ENCODE results near the gene ZNF366. TPM values are rescaled to one million over a fixed set of nuclear protein-coding genes. Genes with fewer than 3 reads are reported as not detected.

The ZNF366 gene
- total RNA-seq, 1 experiment from 2014 or later = 0.17 TPM

- 0 out of 2 replicates have a peak, but pooled peaks cover 5% of the 10 kb centered on the region for H3K9me3 ChIP-seq (ENCODE audit: insufficient read depth, low read depth)
- intact Hi-C loops (cut with micrococcal nuclease; ENCODE audit: unreplicated experiment) = loop anchor here (10.0 kb wide), 1 partner anchor 264 kb away; the partner anchor contains the start of gene TNPO1
- H3K4me1 ChIP-seq (replicated peaks; ENCODE audit: insufficient read depth) = 0 out of 2 replicates have a peak, but pooled peaks cover 3% of the 10 kb centered on the region
- DNase-seq = no peak
- H3K27me3 ChIP-seq (ENCODE audit: insufficient read depth, low read depth) = no peaks in the 10 kb centered on the region
- no peaks in the 10 kb centered on the region for H3K9me2 ChIP-seq (ENCODE audit: insufficient read depth)
- H4K20me1 ChIP-seq (ENCODE audit: insufficient read depth) = no peaks in the 10 kb centered on the region
- ChIA-PET POLR2A (ENCODE audit: unreplicated experiment) (interaction anchor here (0.7 kb wide), 1 partner anchor 240 kb away, joined by 5 read pairs; no protein-coding TSS in a partner anchor), CTCF (no interaction called here)
- no peaks in the 10 kb centered on the region; the same call in 1 of the 2 replicates for H3F3A ChIP-seq (ENCODE audit: insufficient read depth, low read depth)
- BruUV-seq (replicated peaks) = no TSS peak
- H3K36me3 ChIP-seq (ENCODE audit: low read depth) = no peaks in the 10 kb centered on the region
- H3K79me2 ChIP-seq (ENCODE audit: low read depth) = no peaks in the 10 kb centered on the region
- H3K27ac ChIP-seq = no peak overlapping the region
- no peak overlapping the region for H3K4me3 ChIP-seq
- no peak overlapping the region for H2AFZ ChIP-seq
- TF ChIP-seq EZH2 (IDR thresholded peaks at IDR 0.05; ENCODE audit: low read depth) (no peak), CTCF (conservative IDR thresholded peaks at IDR 0.05) (no peak)
- H3K4me2 ChIP-seq = no peak overlapping the region
Observed at GRCh38 chr5:72550595-72550994, 43.4 kb upstream of the ZNF366 start.

GRCh38 chr5:72543811-72544210 is 36.6 kb upstream of the ZNF366 start:
- no TSS peak for BruUV-seq (replicated peaks)
- no peaks in the 10 kb centered on the region for H3K36me3 ChIP-seq (ENCODE audit: low read depth)
- H3K4me1 ChIP-seq (replicated peaks; ENCODE audit: insufficient read depth) = no peaks in the 10 kb centered on the region
- 0 out of 2 replicates have a peak, but pooled peaks cover 4% of the 10 kb centered on the region for H3K9me3 ChIP-seq (ENCODE audit: insufficient read depth, low read depth)
- no peaks in the 10 kb centered on the region for H3K27me3 ChIP-seq (ENCODE audit: insufficient read depth, low read depth)
- no peak for TF ChIP-seq EZH2 (IDR thresholded peaks at IDR 0.05; ENCODE audit: low read depth)
- no peak for TF ChIP-seq CTCF (conservative IDR thresholded peaks at IDR 0.05)
- no peak overlapping the region for H3K4me3 ChIP-seq
- no peaks in the 10 kb centered on the region for H4K20me1 ChIP-seq (ENCODE audit: insufficient read depth)
- ChIA-PET POLR2A (ENCODE audit: unreplicated experiment) (no interaction called here), CTCF (no interaction called here)
- H3K27ac ChIP-seq = no peak overlapping the region
- no peaks in the 10 kb centered on the region; the same call in 1 of the 2 replicates for H3F3A ChIP-seq (ENCODE audit: insufficient read depth, low read depth)
- intact Hi-C loops (cut with micrococcal nuclease; ENCODE audit: unreplicated experiment) = no loop called here
- no peaks in the 10 kb centered on the region for H3K79me2 ChIP-seq (ENCODE audit: low read depth)
- no peak overlapping the region for H3K4me2 ChIP-seq
- H3K9me2 ChIP-seq (ENCODE audit: insufficient read depth) = 0 out of 2 replicates have a peak, but pooled peaks cover 3% of the 10 kb centered on the region
- H2AFZ ChIP-seq = no peak overlapping the region
- no peak for DNase-seq

GRCh38 chr5:72543365-72543764 is 36.2 kb upstream of the ZNF366 start:
- no peaks in the 10 kb centered on the region for H3K4me1 ChIP-seq (replicated peaks; ENCODE audit: insufficient read depth)
- no peak overlapping the region for H3K4me3 ChIP-seq
- no peaks in the 10 kb centered on the region for H3K27me3 ChIP-seq (ENCODE audit: insufficient read depth, low read depth)
- POLR2A ChIA-PET (ENCODE audit: unreplicated experiment) = no interaction called here
- no peak for TF ChIP-seq EZH2 (IDR thresholded peaks at IDR 0.05; ENCODE audit: low read depth)
- no peak for TF ChIP-seq CTCF (conservative IDR thresholded peaks at IDR 0.05)
- no peak overlapping the region for H3K27ac ChIP-seq
- no peaks in the 10 kb centered on the region for H3K36me3 ChIP-seq (ENCODE audit: low read depth)
- no peak for DNase-seq
- H4K20me1 ChIP-seq (ENCODE audit: insufficient read depth) = no peaks in the 10 kb centered on the region
- H3K9me2 ChIP-seq (ENCODE audit: insufficient read depth) = 0 out of 2 replicates have a peak, but pooled peaks cover 3% of the 10 kb centered on the region
- intact Hi-C loops (cut with micrococcal nuclease; ENCODE audit: unreplicated experiment) = no loop called here
- no TSS peak for BruUV-seq (replicated peaks)
- H3F3A ChIP-seq (ENCODE audit: insufficient read depth, low read depth) = no peaks in the 10 kb centered on the region; the same call in 1 of the 2 replicates
- no peak overlapping the region for H3K4me2 ChIP-seq
- CTCF ChIA-PET = no interaction called here
- no peaks in the 10 kb centered on the region for H3K79me2 ChIP-seq (ENCODE audit: low read depth)
- no peaks in the 10 kb centered on the region for H3K9me3 ChIP-seq (ENCODE audit: insufficient read depth, low read depth)
- H2AFZ ChIP-seq = no peak overlapping the region
